ENCODE results near the gene SETBP1. TPM values are rescaled to one million over a fixed set of nuclear protein-coding genes. Genes with fewer than 3 reads are reported as not detected.

The SETBP1 gene
- total RNA-seq, 2 donors from 2014 or later, result 17.3 to 20.1 TPM

DNA sequence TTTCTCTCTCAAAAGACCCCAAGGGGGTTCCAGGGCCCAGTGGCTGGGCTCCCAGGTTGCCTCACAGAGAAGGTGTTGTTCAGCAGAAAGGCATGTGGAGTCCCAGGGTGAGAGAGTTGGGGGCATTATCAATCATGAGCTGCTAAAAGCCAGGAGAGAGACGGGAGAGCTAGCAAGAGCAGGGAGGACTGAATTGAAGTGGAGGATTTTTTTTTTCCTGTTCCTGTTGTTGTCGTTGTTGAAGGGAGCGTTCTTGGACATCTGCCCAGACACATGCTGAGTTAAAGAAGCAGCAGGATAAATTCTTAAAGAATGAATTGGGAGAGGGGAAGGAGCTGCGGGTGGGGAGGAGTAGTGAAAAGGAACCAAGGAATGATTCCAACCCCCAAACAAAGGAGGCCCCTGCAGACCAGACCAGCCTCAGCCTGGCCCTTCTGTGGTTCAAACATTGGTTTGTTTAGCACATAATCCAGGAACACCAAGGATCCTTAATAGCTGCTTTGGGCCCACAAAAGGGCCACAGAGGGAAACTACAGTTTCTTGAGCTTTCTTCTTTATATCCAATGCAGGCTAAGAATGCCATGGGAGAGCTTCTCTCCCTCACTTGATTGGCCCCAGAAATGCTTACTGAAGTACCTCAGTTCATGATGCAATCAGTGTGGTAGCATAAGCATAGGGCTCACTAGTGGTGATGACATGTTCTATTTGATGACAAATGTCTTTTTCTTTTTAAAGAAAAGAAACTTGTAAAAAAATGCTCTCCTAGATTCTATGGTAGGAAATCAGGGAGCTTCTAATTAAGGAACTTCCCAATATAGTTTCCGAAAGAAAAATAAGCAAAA lies 146.0 kb downstream of the SETBP1 start:
- H3K4me3 ChIP-seq (ENCODE audit: low read length), result no peak overlapping the region
- Mint-ChIP-seq H3K36me3 (ENCODE audit: low read depth) (no peaks in the 10 kb centered on the region), H3K27ac (peak overlapping the region; percentile 59), H3K9me3 (no peaks in the 10 kb centered on the region), H3K27me3 (ENCODE audit: insufficient read depth) (no peaks in the 10 kb centered on the region), H3K4me3 (no peak overlapping the region), H3K4me1 (peaks cover 8% of the 10 kb centered on the region)
- H3K9ac ChIP-seq (ENCODE audit: extremely low read depth, low read length, poor library complexity, severe bottlenecking), result no peak overlapping the region
- no peaks in the 10 kb centered on the region for H3K27me3 ChIP-seq (ENCODE audit: control insufficient read depth, insufficient read depth, low read length, poor library complexity, severe bottlenecking)
- H3K27ac ChIP-seq (ENCODE audit: low read depth, low read length), result peak overlapping the region; percentile 89
- TF ChIP-seq, protein P1, sequence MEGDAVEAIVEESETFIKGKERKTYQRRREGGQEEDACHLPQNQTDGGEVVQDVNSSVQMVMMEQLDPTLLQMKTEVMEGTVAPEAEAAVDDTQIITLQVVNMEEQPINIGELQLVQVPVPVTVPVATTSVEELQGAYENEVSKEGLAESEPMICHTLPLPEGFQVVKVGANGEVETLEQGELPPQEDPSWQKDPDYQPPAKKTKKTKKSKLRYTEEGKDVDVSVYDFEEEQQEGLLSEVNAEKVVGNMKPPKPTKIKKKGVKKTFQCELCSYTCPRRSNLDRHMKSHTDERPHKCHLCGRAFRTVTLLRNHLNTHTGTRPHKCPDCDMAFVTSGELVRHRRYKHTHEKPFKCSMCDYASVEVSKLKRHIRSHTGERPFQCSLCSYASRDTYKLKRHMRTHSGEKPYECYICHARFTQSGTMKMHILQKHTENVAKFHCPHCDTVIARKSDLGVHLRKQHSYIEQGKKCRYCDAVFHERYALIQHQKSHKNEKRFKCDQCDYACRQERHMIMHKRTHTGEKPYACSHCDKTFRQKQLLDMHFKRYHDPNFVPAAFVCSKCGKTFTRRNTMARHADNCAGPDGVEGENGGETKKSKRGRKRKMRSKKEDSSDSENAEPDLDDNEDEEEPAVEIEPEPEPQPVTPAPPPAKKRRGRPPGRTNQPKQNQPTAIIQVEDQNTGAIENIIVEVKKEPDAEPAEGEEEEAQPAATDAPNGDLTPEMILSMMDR (conservative IDR thresholded peaks at IDR 0.05), result no peak
- H3K9me3 ChIP-seq (ENCODE audit: control insufficient read depth, low read length), result no peaks in the 10 kb centered on the region
- no peak for DNase-seq
- no peaks in the 10 kb centered on the region for H3K36me3 ChIP-seq (ENCODE audit: control insufficient read depth, insufficient read depth, low read length)
- H3K4me1 ChIP-seq (ENCODE audit: control insufficient read depth, insufficient read depth, low read length), result peaks cover 5% of the 10 kb centered on the region
- WGBS, 2 experiments (ENCODE audit: insufficient coverage in 1 of 2, insufficient read length in 1 of 2), result 64 to 65% methylated on average over 2 to 5 of the region's 5 CpGs

DNA sequence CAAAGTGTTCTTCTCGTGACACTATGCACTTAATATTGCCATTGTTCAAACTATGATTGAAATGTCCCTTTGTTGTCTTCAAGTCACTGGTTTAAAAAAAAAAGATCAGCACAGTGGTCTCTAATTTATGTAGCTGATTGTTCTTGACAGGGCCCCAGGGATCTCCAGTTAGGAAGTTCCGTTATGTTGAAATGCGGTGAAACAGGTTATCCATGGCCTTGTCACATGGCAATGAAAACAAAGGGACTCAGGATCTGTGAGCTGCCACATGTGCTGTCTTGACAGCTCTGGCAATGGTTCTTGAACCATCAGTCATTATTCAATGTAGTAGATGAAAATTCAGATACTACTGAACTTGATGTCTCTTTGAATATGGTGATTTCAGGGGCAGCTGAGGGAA lies 147.4 kb downstream of the SETBP1 start:
- Mint-ChIP-seq H3K4me3 (no peak overlapping the region), H3K4me1 (peaks cover 8% of the 10 kb centered on the region), H3K36me3 (ENCODE audit: low read depth) (no peaks in the 10 kb centered on the region), H3K9me3 (no peaks in the 10 kb centered on the region), H3K27me3 (ENCODE audit: insufficient read depth) (no peaks in the 10 kb centered on the region), H3K27ac (no peak overlapping the region)
- Histone ChIP-seq H3K27ac (ENCODE audit: low read depth, low read length) (peak overlapping the region; percentile 67), H3K4me1 (ENCODE audit: control insufficient read depth, insufficient read depth, low read length) (peaks cover 5% of the 10 kb centered on the region), H3K36me3 (ENCODE audit: control insufficient read depth, insufficient read depth, low read length) (no peaks in the 10 kb centered on the region), H3K9me3 (ENCODE audit: control insufficient read depth, low read length) (no peaks in the 10 kb centered on the region), H3K4me3 (ENCODE audit: low read length) (no peak overlapping the region), H3K9ac (ENCODE audit: extremely low read depth, low read length, poor library complexity, severe bottlenecking) (no peak overlapping the region), H3K27me3 (ENCODE audit: control insufficient read depth, insufficient read depth, low read length, poor library complexity, severe bottlenecking) (no peaks in the 10 kb centered on the region)
- WGBS, 2 experiments (ENCODE audit: insufficient coverage in 1 of 2, insufficient read length in 1 of 2), result 60 to 88% methylated on average over 3 of the region's 3 CpGs
- no peak for DNase-seq
- TF ChIP-seq, protein P1 (conservative IDR thresholded peaks at IDR 0.05), result no peak

DNA sequence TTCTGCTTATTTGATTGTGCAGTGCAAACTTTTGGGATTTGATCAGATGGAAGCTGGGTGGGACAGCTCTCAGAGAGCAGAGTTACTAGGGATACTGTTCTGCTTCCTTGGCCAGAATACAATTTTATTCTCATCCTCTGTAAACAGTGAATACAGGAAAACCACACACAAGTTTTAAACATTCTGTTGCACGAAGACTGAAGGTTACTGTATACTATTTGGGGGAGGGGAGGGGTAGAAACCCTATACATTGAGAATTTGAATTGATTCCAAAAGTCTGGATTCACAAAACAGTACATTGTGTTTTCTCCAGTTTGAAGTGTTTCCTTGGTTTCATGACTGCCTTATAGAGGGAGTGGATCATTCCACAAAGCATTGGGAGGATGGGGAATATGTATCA lies 149.9 kb downstream of the SETBP1 start:
- H3K36me3 Mint-ChIP-seq (ENCODE audit: low read depth), result no peaks in the 10 kb centered on the region
- DNase-seq, result no peak
- no peak overlapping the region for H3K4me3 Mint-ChIP-seq
- H3K4me1 Mint-ChIP-seq, result peaks cover 12% of the 10 kb centered on the region
- H3K27ac Mint-ChIP-seq, result no peak overlapping the region
- Histone ChIP-seq H3K4me1 (ENCODE audit: control insufficient read depth, insufficient read depth, low read length) (peaks cover 5% of the 10 kb centered on the region), H3K27ac (ENCODE audit: low read depth, low read length) (no peak overlapping the region), H3K9ac (ENCODE audit: extremely low read depth, low read length, poor library complexity, severe bottlenecking) (no peak overlapping the region), H3K9me3 (ENCODE audit: control insufficient read depth, low read length) (no peaks in the 10 kb centered on the region), H3K4me3 (ENCODE audit: low read length) (no peak overlapping the region), H3K27me3 (ENCODE audit: control insufficient read depth, insufficient read depth, low read length, poor library complexity, severe bottlenecking) (no peaks in the 10 kb centered on the region), H3K36me3 (ENCODE audit: control insufficient read depth, insufficient read depth, low read length) (no peaks in the 10 kb centered on the region)
- TF ChIP-seq, protein P1 (conservative IDR thresholded peaks at IDR 0.05), result no peak
- H3K27me3 Mint-ChIP-seq (ENCODE audit: insufficient read depth), result no peaks in the 10 kb centered on the region
- H3K9me3 Mint-ChIP-seq, result no peaks in the 10 kb centered on the region
- 83% methylated on average over 1 of the region's 1 CpG; no CpG with 5 or more reads in 1 of the 2 experiments for WGBS, 2 experiments (ENCODE audit: insufficient coverage in 1 of 2, insufficient read length in 1 of 2)

All from endodermal cell (in vitro differentiated cells).